HCT116 (cell line): ENCODE results near the gene TLR5. TPM values are rescaled to one million over a fixed set of nuclear protein-coding genes. Genes with fewer than 3 reads are reported as not detected.

Experiments used
- ATAC-seq: fragments of 200-7000 bp; cut with Tn5 transposase; 2 replicates; pipeline ENCODE4 v1.9.1; 2020; ENCODE audit warnings: mild to moderate bottlenecking, moderate library complexity
- BruUV-seq: library from RNA; stranded (reverse); fragments of 400-500 nt; replicated peaks from 2 replicates; lab custom pipeline; 2021; lab: Mats Ljungman, UMichigan
- CTCF ChIA-PET: fragments of 300-600 bp; sonication (Branson Sonifier 250); formaldehyde crosslinking; loops from one replicate; lab custom pipeline; 2021; ENCODE audit warnings: antibody characterized with exemption; lab: Charles Lee
- POLR2A ChIA-PET: fragments of 300-600, 350-600 bp; sonication (Branson Sonifier 250); formaldehyde crosslinking; loops from one replicate; lab custom pipeline; 2021; ENCODE audit warnings: antibody characterized with exemption; lab: Charles Lee
- RAD21 ChIA-PET, 2 experiments: fragments of 300-600 bp; sonication (Branson Sonifier 250); formaldehyde crosslinking; loops; one replicate each; lab custom pipeline; 2023; ENCODE audit warnings: low total read pairs in 2 of 2; ENCODE audit not compliant: uncharacterized antibody in 2 of 2, unreplicated experiment in 2 of 2, low non-redundant PET in 1 of 2; lab: Charles Lee
- DNase-seq: peaks from one replicate; pipeline ENCODE4 v3.0.0-alpha.2; 2010; ENCODE audit warnings: low read depth, low spot score
- H2AFZ ChIP-seq: fragments of 200-600 bp; shearing (Covaris generic), sonication (generic); 2 replicates; pipeline ENCODE4 v1.6.1; 2017; ENCODE audit warnings: low read depth, mixed run types, mixed read lengths, antibody characterized with exemption, low read length; ENCODE audit not compliant: poor library complexity, severe bottlenecking
- H3K27ac ChIP-seq: 2 replicates; pipeline ENCODE4 v1.5.1; 2012; ENCODE audit warnings: low read depth, low read length
- H3K27me3 ChIP-seq: fragments of 200-600 bp; sonication (generic); 2 replicates; pipeline ENCODE4 v1.6.1; 2016; ENCODE audit warnings: mixed run types, low read length, mixed read lengths; ENCODE audit not compliant: insufficient read depth
- H3K36me3 ChIP-seq, 2 experiments: fragments of 200-500 bp in 1 of 2; fragments of 200-600 bp in 1 of 2; sonication (Bioruptor generic) in 1 of 2; sonication (generic) in 1 of 2; 2 replicates each; pipeline versions ENCODE4 v1.5.1 to v1.6.1; 2014 to 2016; ENCODE audit warnings: low read length in 2 of 2, inconsistent platforms in 1 of 2, mixed read lengths in 1 of 2, mixed run types in 1 of 2; ENCODE audit not compliant: insufficient read depth in 2 of 2, control insufficient read depth in 1 of 2
- H3K4me1 ChIP-seq, 2 experiments: fragments of 200-600 bp in 1 of 2; sonication (generic) in 1 of 2; 2 replicates each; pipeline versions ENCODE4 v1.5.1 to v1.6.1; 2012 to 2017; ENCODE audit warnings: low read length in 2 of 2, inconsistent platforms in 1 of 2, mild to moderate bottlenecking in 1 of 2, mixed read lengths in 1 of 2, mixed run types in 1 of 2, moderate library complexity in 1 of 2; ENCODE audit not compliant: insufficient read depth in 2 of 2, control insufficient read depth in 1 of 2
- H3K4me2 ChIP-seq: fragments of 200-600 bp; sonication (generic); 2 replicates; pipeline ENCODE4 v1.6.1; 2017; ENCODE audit warnings: mixed run types, low read length, mixed read lengths
- H3K4me3 ChIP-seq, 2 experiments: fragments of 200-600 bp in 1 of 2; sonication (generic) in 1 of 2; replicated peaks in 1 of 2; 2 replicates each; pipeline ENCODE4 v1.5.1; 2011 to 2016; ENCODE audit warnings: low read length in 2 of 2, control low read depth in 1 of 2, low read depth in 1 of 2, mild to moderate bottlenecking in 1 of 2, mixed read lengths in 1 of 2, mixed run types in 1 of 2
- H3K79me2 ChIP-seq: fragments of 200-600 bp; sonication (generic); 2 replicates; pipeline ENCODE4 v1.6.1; 2017; ENCODE audit warnings: mild to moderate bottlenecking, mixed run types, low read length, moderate library complexity, mixed read lengths; ENCODE audit not compliant: insufficient read depth
- H3K9ac ChIP-seq: fragments of 200-600 bp; sonication (generic); 2 replicates; pipeline ENCODE4 v1.6.1; 2016; ENCODE audit warnings: low read length, mixed read lengths
- H3K9me2 ChIP-seq: fragments of 200-600 bp; sonication (generic), shearing (Covaris generic); 2 replicates; pipeline ENCODE4 v1.6.1; 2017; ENCODE audit warnings: mixed run types, mild to moderate bottlenecking, moderate library complexity; ENCODE audit not compliant: insufficient read depth
- H3K9me3 ChIP-seq, 2 experiments: fragments of 200-500 bp in 1 of 2; fragments of 200-600 bp in 1 of 2; sonication (Bioruptor generic) in 1 of 2; sonication (generic) in 1 of 2; 2 replicates each; pipeline ENCODE4 v1.6.1; 2014 to 2017; ENCODE audit warnings: low read length in 2 of 2, mixed read lengths in 2 of 2, inconsistent platforms in 1 of 2, low read depth in 1 of 2, mild to moderate bottlenecking in 1 of 2, mixed run types in 1 of 2, moderate library complexity in 1 of 2; ENCODE audit not compliant: control insufficient read depth in 1 of 2, insufficient read depth in 1 of 2
- H4K20me1 ChIP-seq: fragments of 200-600 bp; sonication (generic), shearing (Covaris generic); 2 replicates; pipeline ENCODE4 v1.6.1; 2017; ENCODE audit warnings: mixed run types, mild to moderate bottlenecking, moderate library complexity; ENCODE audit not compliant: insufficient read depth
- ATF3 ChIP-seq: IDR thresholded peaks from 2 replicates; pipeline ENCODE4 v1.6.1; 2012
- CBX3 ChIP-seq: IDR thresholded peaks from 2 replicates; pipeline ENCODE4 v1.6.1; 2012; ENCODE audit warnings: low read depth
- CEBPB ChIP-seq: IDR thresholded peaks from 2 replicates; pipeline ENCODE4 v1.6.1; 2012; ENCODE audit warnings: low read depth
- CTCF ChIP-seq, 3 experiments: fragments of 200-600 bp in 1 of 3; sonication (generic) in 1 of 3; IDR thresholded peaks in 2 of 3; conservative IDR thresholded peaks in 1 of 3; 2 replicates each; pipeline ENCODE4 v1.5.1; 2012 to 2017; ENCODE audit warnings: low read depth in 2 of 3, low read length in 2 of 3, antibody characterized with exemption in 1 of 3, borderline replicate concordance in 1 of 3, control low read depth in 1 of 3, mild to moderate bottlenecking in 1 of 3, mixed read lengths in 1 of 3, mixed run types in 1 of 3, moderate library complexity in 1 of 3; ENCODE audit not compliant: insufficient read depth in 1 of 3
- EGR1 ChIP-seq: IDR thresholded peaks from 2 replicates; pipeline ENCODE4 v1.6.1; 2012; ENCODE audit warnings: low read depth
- EZH2 ChIP-seq: fragments of 200-600 bp; sonication (generic); IDR thresholded peaks from 2 replicates; pipeline ENCODE4 v1.6.1; 2017; ENCODE audit warnings: antibody characterized with exemption, mixed run types
- JUND ChIP-seq: IDR thresholded peaks from 2 replicates; pipeline ENCODE4 v1.6.1; 2012
- MAX ChIP-seq: IDR thresholded peaks from 2 replicates; pipeline ENCODE4 v1.6.1; 2012
- POLR2AphosphoS5 ChIP-seq: IDR thresholded peaks from 2 replicates; pipeline ENCODE4 v1.6.1; 2011; ENCODE audit warnings: mild to moderate bottlenecking, low read depth, low read length, moderate library complexity
- RAD21 ChIP-seq: IDR thresholded peaks from 2 replicates; pipeline ENCODE4 v1.6.1; 2012; ENCODE audit warnings: low read depth, mild to moderate bottlenecking
- SIN3A ChIP-seq: IDR thresholded peaks from 2 replicates; pipeline ENCODE4 v1.6.1; 2012; ENCODE audit warnings: low read depth
- SP1 ChIP-seq: IDR thresholded peaks from 2 replicates; pipeline ENCODE4 v1.6.1; 2012; ENCODE audit warnings: low read depth
- SRF ChIP-seq: IDR thresholded peaks from 2 replicates; pipeline ENCODE4 v1.6.1; 2012; ENCODE audit warnings: low read depth
- TCF7L2 ChIP-seq: IDR thresholded peaks from 2 replicates; pipeline ENCODE4 v1.7.0; 2011; ENCODE audit warnings: borderline replicate concordance, inconsistent platforms; ENCODE audit not compliant: insufficient read depth, insufficient read length; ENCODE audit errors: extremely low read depth
- YY1 ChIP-seq: IDR thresholded peaks from 2 replicates; pipeline ENCODE4 v1.6.1; 2011; ENCODE audit warnings: low read length, low read depth, moderate library complexity, mild to moderate bottlenecking; ENCODE audit not compliant: insufficient replicate concordance; ENCODE audit errors: extremely low read depth
- ZBTB33 ChIP-seq: IDR thresholded peaks from 2 replicates; pipeline ENCODE4 v1.6.1; 2011; ENCODE audit warnings: mild to moderate bottlenecking, low read length, moderate library complexity; ENCODE audit not compliant: insufficient replicate concordance; ENCODE audit errors: extremely low read depth
- ZFX ChIP-seq: fragments of 450-650 bp; IDR thresholded peaks from 2 replicates; pipeline ENCODE4 v1.6.1; 2017
- ZNF274 ChIP-seq: fragments of 200-500 bp; sonication (Bioruptor generic); IDR thresholded peaks from 2 replicates; pipeline ENCODE4 v1.6.1; 2014; ENCODE audit warnings: mild to moderate bottlenecking, low read depth, low read length, inconsistent platforms
- intact Hi-C: fragments of 100-400 bp; cut with micrococcal nuclease; formaldehyde crosslinking; loops from 2 replicates; pipeline ENCODE4 v1.10.0; 2022
- total RNA-seq: library from RNA; stranded (reverse); gene quantifications from one replicate; pipeline ENCODE4 v1.2.1, GENCODE V29; 2021; ENCODE audit not compliant: unreplicated experiment

TLR5 gene
- total RNA-seq, 1 experiment from 2014 or later: 1.2 TPM

GRCh38 chr1:223147409-223147808 is 4.4 kb upstream of the TLR5 start:
- no peak overlapping the region for H3K4me2 ChIP-seq
- ChIA-PET RAD21 (no interaction called here), CTCF (interaction anchor here (1.5 kb wide), 1 partner anchor 14 kb away, joined by 5 read pairs; no protein-coding TSS in a partner anchor), POLR2A (no interaction called here)
- no peak overlapping the region for H3K27ac ChIP-seq
- DNase-seq: no peak
- no peak overlapping the region for H2AFZ ChIP-seq
- intact Hi-C loops: no loop called here
- H3K9ac ChIP-seq: no peak overlapping the region
- H3K79me2 ChIP-seq: no peaks in the 10 kb centered on the region
- H4K20me1 ChIP-seq: no peaks in the 10 kb centered on the region
- H3K36me3 ChIP-seq: no peaks in the 10 kb centered on the region
- H3K9me3 ChIP-seq: no peaks in the 10 kb centered on the region
- BruUV-seq: no TSS peak
- H3K9me2 ChIP-seq: no peaks in the 10 kb centered on the region
- ATAC-seq: no peak
- no peak overlapping the region for H3K4me3 ChIP-seq
- peaks cover 12 to 15% of the 10 kb centered on the region in 2 experiments for H3K4me1 ChIP-seq
- no peaks in the 10 kb centered on the region for H3K27me3 ChIP-seq
- TF ChIP-seq CBX3: no peak
- TF ChIP-seq SIN3A: no peak
- no peak for TF ChIP-seq MAX
- no peak for TF ChIP-seq RAD21
- TF ChIP-seq SP1: no peak
- no peak for TF ChIP-seq SRF
- no peak for TF ChIP-seq EZH2

GRCh38 chr1:223146745-223147144 is 3.7 kb upstream of the TLR5 start:
- Histone ChIP-seq H3K9me3 (no peaks in the 10 kb centered on the region), H3K4me2 (no peak overlapping the region), H4K20me1 (no peaks in the 10 kb centered on the region), H3K36me3 (no peaks in the 10 kb centered on the region), H3K79me2 (no peaks in the 10 kb centered on the region), H3K4me3 (no peak overlapping the region), H3K27me3 (no peaks in the 10 kb centered on the region), H2AFZ (no peak overlapping the region), H3K9ac (no peak overlapping the region), H3K9me2 (no peaks in the 10 kb centered on the region), H3K4me1 (peaks cover 12 to 20% of the 10 kb centered on the region in 2 experiments), H3K27ac (no peak overlapping the region)
- no peak for ATAC-seq
- ChIA-PET POLR2A (no interaction called here), CTCF (no interaction called here), RAD21 (no interaction called here)
- no peak for DNase-seq
- BruUV-seq: no TSS peak
- intact Hi-C loops: no loop called here
- no peak for TF ChIP-seq EGR1
- no peak for TF ChIP-seq ZBTB33
- TF ChIP-seq SRF: no peak
- no peak for TF ChIP-seq ZFX
- no peak for TF ChIP-seq ATF3
- TF ChIP-seq CEBPB: no peak
- TF ChIP-seq CTCF (IDR thresholded peaks at IDR 0.05 in 2 of 3, conservative IDR thresholded peaks at IDR 0.05 in 1 of 3; ENCODE audit: borderline replicate concordance in 1 of 3, insufficient read depth in 1 of 3, low read depth in 2 of 3, low read length in 2 of 3): no peak
- TF ChIP-seq MAX: no peak
- TF ChIP-seq POLR2AphosphoS5: no peak
- TF ChIP-seq YY1: no peak
- TF ChIP-seq ZNF274: no peak
- no peak for TF ChIP-seq TCF7L2
- TF ChIP-seq JUND: no peak
